HUES6 (cell line): ENCODE measurements around the gene POLR1A.

Experiments used
- H3K27ac ChIP-seq: 2 replicates; pipeline ENCODE4 v1.7.0; 2013; ENCODE audit warnings: low read depth, mild to moderate bottlenecking, low read length, inconsistent platforms
- H3K27me3 ChIP-seq: 2 replicates; pipeline ENCODE4 v1.6.1; 2013; ENCODE audit warnings: low read length; ENCODE audit not compliant: control insufficient read depth, insufficient read depth
- H3K36me3 ChIP-seq: 2 replicates; pipeline ENCODE4 v1.6.1; 2013; ENCODE audit warnings: low read length; ENCODE audit not compliant: control insufficient read depth, insufficient read depth
- H3K4me1 ChIP-seq: 2 replicates; pipeline ENCODE4 v1.6.1; 2013; ENCODE audit warnings: low read length; ENCODE audit not compliant: control insufficient read depth, insufficient read depth
- H3K4me3 ChIP-seq: 2 replicates; pipeline ENCODE4 v1.5.1; 2013; ENCODE audit warnings: low read depth, low read length
- H3K9ac ChIP-seq: one replicate; pipeline ENCODE4 v1.6.1; 2013; ENCODE audit warnings: mild to moderate bottlenecking, low read length
- H3K9me3 ChIP-seq: 2 replicates; pipeline ENCODE4 v1.6.1; 2013; ENCODE audit warnings: low read depth, low read length; ENCODE audit not compliant: control insufficient read depth, insufficient read depth

POLR1A gene

DNA sequence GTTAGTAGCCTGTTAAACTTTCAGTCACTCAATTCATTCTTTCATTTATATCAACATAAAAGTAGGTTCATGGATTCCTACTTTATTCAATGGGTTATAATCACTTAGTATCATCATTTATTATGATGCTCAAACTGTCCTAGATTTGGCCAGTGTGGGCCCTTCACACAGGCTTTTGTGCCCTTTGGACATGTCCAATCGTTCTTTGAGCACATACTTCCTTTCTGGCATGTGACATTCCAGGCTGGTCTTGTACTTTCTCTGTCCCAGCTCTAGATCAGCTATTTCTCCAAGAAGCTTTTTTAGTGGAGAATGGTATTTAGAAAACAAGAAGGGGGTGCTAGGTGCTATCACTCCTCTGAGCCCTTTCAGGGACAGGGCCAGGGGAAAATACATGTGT lies 11.5 kb downstream of the POLR1A start:
- Histone ChIP-seq H3K9me3 (no peaks in the 10 kb centered on the region), H3K27me3 (no peaks in the 10 kb centered on the region), H3K4me1 (no peaks in the 10 kb centered on the region), H3K4me3 (no peak overlapping the region), H3K27ac (no peak overlapping the region), H3K9ac (no peak overlapping the region), H3K36me3 (peaks cover 83% of the 10 kb centered on the region)

DNA sequence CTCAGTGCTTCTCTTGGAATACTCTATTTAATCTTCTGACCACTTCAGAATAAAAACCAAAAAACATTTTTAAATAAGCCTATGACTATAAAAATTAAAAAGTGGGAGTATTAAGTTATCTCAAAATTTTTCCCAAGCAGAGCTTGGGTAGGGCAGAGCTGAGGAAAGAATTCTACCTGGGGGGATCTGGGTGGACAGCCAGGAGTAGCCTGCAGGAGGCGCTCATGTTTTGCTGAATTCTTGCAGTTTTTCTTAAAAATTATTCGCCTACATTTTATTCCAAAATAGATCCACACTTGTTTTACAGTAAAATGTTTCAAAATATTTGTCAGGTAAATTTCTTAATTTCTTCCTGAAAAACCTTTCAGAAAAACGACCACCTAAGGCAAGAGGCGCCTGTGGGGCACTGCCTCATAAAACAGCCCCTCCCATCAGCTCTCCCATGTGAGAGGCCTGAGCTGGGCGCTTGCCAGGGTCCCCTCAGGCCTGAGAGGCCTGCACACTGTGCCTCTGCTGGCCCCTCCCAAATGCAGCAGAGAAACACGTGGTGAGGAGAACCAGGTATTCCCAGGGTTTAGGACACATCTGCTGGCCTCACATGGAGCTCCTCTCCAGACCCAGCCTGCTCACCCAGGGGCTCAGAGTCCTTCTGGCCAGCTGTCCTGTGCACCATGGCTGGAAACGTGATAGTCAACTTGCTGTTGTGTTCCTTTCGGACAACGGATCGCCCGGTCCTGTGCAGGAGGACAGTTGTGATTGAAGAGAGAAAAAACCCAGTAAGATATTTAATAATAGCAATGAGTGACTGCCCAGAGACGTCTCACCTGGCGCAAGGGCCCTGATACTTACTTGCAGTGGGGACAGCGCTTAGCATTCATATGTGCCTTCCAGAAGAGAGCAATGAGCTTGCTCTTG lies 17.5 kb downstream of the POLR1A start:
- no peak overlapping the region for H3K4me3 ChIP-seq
- H3K27me3 ChIP-seq: no peaks in the 10 kb centered on the region
- no peaks in the 10 kb centered on the region for H3K9me3 ChIP-seq
- H3K36me3 ChIP-seq: peaks cover 84% of the 10 kb centered on the region
- no peak overlapping the region for H3K27ac ChIP-seq
- no peaks in the 10 kb centered on the region for H3K4me1 ChIP-seq
- no peak overlapping the region for H3K9ac ChIP-seq

DNA sequence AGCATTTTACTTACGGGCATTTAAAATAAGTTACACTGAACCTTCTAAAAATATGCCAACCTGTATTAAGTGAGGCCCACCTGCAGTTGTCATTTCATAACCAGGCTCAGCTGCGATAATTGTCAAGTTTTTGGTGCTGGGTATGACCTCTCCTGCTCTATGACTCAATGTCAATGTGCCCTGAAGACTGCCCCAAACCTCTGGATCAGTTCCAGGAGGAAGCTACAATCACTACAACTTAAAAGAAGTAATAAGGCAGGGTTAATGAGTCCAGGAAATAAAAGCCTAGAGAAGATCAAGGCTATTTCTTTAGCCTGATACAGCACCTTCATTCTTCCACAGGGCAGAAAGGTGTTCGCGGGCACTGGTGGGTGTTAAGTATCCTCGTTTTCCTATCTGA lies 22.9 kb downstream of the POLR1A start:
- Histone ChIP-seq H3K4me3 (no peak overlapping the region), H3K27ac (no peak overlapping the region), H3K27me3 (no peaks in the 10 kb centered on the region), H3K9me3 (no peaks in the 10 kb centered on the region), H3K9ac (no peak overlapping the region), H3K36me3 (peaks cover 89% of the 10 kb centered on the region), H3K4me1 (no peaks in the 10 kb centered on the region)

DNA sequence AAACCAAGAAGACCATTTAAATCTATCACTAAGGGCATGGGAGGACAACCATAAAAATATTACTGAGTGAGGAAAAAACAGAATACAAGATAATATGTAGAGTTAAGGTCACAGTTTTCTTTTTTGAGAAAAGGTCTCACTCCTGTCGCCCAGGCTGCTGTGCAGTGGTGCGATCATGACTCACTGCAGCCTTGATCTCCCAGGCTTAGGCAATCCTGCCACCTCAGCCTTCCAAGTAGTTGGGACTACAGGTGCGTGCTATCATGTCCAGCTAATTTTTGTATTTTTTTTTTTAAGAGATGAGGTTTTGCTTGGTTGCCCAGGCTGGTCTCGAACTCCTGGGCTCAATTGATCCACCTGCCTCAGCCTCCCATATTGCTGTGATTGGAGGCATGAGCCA lies 24.0 kb downstream of the POLR1A start:
- Histone ChIP-seq H3K27ac (no peak overlapping the region), H3K4me1 (no peaks in the 10 kb centered on the region), H3K9ac (no peak overlapping the region), H3K27me3 (no peaks in the 10 kb centered on the region), H3K4me3 (no peak overlapping the region), H3K36me3 (peaks cover 89% of the 10 kb centered on the region), H3K9me3 (no peaks in the 10 kb centered on the region)

DNA sequence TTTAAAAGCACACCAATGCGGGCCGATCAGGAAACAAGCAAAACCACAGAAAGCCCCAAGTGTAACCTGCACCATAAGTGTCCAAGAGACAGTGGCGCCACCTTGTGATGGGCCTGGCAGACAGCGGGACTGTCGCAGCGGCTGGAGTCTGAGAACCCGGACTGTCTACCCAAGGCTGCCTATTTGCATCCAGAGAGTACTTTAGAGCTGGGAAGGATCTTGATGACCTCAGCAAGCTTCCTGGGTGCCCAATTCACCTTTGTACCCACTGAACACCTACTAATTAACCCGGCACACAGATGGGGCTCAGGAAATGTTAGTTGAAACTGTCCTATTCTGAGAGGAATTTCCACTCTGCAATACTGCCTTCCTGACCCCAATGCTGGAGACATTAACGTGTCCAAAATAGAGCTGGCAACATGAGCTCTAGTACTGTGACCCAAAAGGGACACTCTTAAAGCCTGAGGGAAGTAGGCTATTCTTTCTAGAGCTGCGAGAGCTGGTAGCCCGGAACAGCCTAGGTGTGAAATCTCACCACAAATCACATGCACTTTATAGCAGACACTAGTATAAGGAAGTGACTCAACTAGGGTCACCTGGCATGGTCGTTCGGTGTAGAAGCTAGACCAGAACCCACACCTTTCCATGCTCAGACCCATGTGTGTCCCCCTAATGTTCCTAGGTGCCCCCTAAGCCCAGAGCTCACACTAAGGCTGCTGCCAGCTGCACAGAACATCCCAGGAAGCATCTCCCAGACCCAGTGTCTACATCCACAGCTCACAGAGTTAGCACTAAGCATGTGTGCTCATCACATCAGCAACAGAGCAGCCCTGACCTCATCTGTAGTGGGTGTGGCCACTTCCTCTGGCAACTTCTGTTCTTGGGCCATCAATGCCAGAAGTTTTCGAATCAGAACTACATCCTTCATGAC lies 25.4 kb downstream of the POLR1A start:
- H3K27ac ChIP-seq: no peak overlapping the region
- no peaks in the 10 kb centered on the region for H3K4me1 ChIP-seq
- no peaks in the 10 kb centered on the region for H3K27me3 ChIP-seq
- H3K36me3 ChIP-seq: peaks cover 89% of the 10 kb centered on the region
- H3K9ac ChIP-seq: no peak overlapping the region
- no peak overlapping the region for H3K4me3 ChIP-seq
- H3K9me3 ChIP-seq: no peaks in the 10 kb centered on the region

DNA sequence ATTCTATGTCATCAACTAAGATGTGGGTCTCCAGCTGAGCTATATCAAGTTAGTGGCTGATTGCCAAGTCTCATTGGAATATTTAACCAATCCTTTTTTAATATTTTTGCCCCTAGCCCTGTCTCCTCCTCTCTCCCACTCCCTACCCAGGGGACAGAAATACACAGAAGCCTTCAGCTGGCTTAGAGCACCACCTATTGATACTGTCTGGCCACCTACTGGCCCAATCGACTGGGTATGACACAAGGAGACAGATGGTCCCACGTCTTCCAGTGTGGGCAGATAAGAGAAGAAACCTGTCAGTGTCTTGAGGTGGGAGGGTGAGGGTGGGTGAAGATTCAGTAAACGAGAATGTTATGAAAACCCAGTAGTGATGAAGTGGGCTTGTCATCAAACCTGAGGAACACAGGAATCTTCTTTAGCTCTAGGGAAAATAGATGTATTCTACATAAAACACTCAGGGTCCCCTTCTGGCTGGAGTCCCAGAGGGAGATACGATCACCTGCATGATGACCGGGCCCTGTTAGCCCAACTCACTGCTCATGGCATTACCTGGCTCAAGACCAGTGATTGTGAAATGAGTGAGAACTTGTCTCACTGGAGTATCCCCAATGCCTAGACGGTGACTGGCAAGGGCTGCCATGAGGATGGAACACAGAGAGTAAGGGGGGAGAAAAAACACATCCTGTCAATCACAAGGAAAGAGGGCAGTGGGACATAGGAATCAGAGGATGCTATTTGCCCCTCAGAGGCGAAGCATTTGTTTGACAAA lies 26.7 kb downstream of the POLR1A start:
- Histone ChIP-seq H3K27me3 (no peaks in the 10 kb centered on the region), H3K9ac (no peak overlapping the region), H3K36me3 (peaks cover 93% of the 10 kb centered on the region), H3K4me3 (no peak overlapping the region), H3K4me1 (no peaks in the 10 kb centered on the region), H3K27ac (no peak overlapping the region), H3K9me3 (no peaks in the 10 kb centered on the region)

DNA sequence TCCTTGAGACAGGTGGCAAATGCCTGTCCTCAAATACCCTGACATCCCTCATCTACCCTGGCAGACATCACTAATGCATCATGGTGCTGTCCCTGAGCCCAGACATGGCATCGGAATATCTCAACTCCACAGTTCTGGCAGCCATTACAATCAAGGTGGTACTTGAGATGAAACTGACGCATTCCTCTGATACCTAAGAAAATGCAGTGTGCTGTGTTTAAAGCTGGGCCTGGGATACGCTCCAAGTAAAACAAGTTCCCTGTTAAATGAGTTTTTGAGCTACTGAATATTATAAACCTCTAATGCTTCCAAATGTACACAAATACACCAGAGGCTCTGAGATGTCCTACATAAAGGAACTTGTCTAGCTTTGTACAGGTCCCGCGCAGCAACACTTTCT lies 29.8 kb downstream of the POLR1A start:
- Histone ChIP-seq H3K27ac (no peak overlapping the region), H3K36me3 (peaks cover 97% of the 10 kb centered on the region)

DNA sequence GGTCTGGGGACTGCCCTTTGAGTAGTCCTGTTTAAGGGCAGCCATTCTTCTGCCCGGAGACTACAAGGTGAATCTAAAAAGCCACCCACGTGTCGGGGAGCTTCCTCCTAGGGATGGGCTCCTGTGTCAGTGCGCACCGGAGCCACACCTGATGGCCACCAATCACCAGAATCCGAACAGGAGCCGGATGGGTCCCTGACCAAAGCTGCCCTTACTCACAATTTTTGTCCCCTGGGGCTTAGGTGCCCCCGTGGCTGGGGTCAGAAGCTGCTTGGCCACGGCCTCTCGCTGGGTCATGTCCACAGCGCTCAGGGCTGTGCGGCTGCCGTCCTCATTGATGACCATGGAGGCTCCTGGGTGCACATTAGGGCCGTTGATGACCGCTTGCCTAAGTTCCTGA lies 30.9 kb downstream of the POLR1A start:
- H3K27ac ChIP-seq: no peak overlapping the region
- peaks cover 97% of the 10 kb centered on the region for H3K36me3 ChIP-seq
- no peaks in the 10 kb centered on the region for H3K27me3 ChIP-seq
- H3K4me3 ChIP-seq: no peak overlapping the region
- H3K9ac ChIP-seq: no peak overlapping the region
- no peaks in the 10 kb centered on the region for H3K4me1 ChIP-seq
- H3K9me3 ChIP-seq: no peaks in the 10 kb centered on the region

More for the DNA sequence above, 29.8 kb downstream of the POLR1A start:
- no peaks in the 10 kb centered on the region for H3K27me3 ChIP-seq
- H3K4me1 ChIP-seq: no peaks in the 10 kb centered on the region
- no peak overlapping the region for H3K9ac ChIP-seq
- H3K9me3 ChIP-seq: no peaks in the 10 kb centered on the region
- no peak overlapping the region for H3K4me3 ChIP-seq

DNA sequence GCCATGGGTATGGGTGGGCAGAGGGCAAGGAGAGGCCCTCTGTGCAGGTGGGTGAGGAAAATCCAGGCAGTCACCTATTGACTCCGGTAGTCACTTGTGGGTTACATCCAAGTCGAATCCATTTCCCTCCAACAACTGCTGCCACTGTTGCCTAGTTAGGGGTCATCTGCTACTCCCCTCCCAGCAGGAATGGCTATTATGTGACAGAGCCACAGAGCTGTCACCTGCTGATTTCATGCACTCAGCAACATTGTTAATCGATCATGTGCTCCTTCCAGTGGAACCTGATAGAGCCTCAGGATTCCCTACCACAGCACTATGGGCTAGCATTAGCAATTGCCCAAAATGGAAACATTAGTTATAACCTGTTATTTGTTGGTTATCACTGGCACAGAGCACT lies 31.4 kb downstream of the POLR1A start:
- no peak overlapping the region for H3K27ac ChIP-seq
- H3K9me3 ChIP-seq: no peaks in the 10 kb centered on the region
- no peaks in the 10 kb centered on the region for H3K4me1 ChIP-seq
- no peak overlapping the region for H3K4me3 ChIP-seq
- H3K27me3 ChIP-seq: no peaks in the 10 kb centered on the region
- no peak overlapping the region for H3K9ac ChIP-seq
- peaks cover 97% of the 10 kb centered on the region for H3K36me3 ChIP-seq

DNA sequence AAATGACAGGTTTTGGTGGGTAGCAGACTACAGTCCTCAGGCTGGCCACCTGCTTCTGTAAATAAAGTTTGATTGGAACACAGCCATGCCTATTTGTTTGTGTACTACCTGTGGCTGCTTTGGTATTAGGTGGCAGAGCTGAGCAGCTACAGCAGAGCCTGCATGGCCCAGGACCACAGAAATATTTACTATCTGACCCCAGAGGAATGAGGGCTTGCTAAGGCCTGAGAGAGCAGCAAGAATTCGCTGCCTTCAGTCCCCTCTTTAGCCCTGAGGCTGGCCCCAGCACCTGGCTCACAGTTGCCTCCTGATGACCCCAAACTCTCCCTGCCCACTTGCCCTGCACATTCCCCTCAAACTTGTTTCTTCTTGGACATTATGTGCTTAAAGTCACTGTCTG lies 32.5 kb downstream of the POLR1A start:
- Histone ChIP-seq H3K36me3 (peaks cover 97% of the 10 kb centered on the region), H3K4me3 (no peak overlapping the region), H3K27me3 (no peaks in the 10 kb centered on the region), H3K27ac (no peak overlapping the region), H3K9me3 (no peaks in the 10 kb centered on the region), H3K9ac (no peak overlapping the region), H3K4me1 (no peaks in the 10 kb centered on the region)
